Ishikawa (cell line): ENCODE data around the gene ABHD11.

Experiments used
- CEBPB ChIP-seq: IDR thresholded peaks from 2 replicates; pipeline ENCODE4 v1.6.1; 2012
- CREB1 ChIP-seq: IDR thresholded peaks from 2 replicates; pipeline ENCODE4 v1.6.1; 2012; ENCODE audit warnings: low read depth
- EGR1 ChIP-seq: IDR thresholded peaks from 2 replicates; pipeline ENCODE4 v1.6.1; 2012
- EP300 ChIP-seq: IDR thresholded peaks from 2 replicates; pipeline ENCODE4 v1.6.1; 2012; ENCODE audit warnings: borderline replicate concordance
- FOXM1 ChIP-seq: IDR thresholded peaks from 2 replicates; pipeline ENCODE4 v1.6.1; 2012; ENCODE audit warnings: low read depth, borderline replicate concordance
- MAX ChIP-seq: IDR thresholded peaks from 2 replicates; pipeline ENCODE4 v1.6.1; 2012
- NFIC ChIP-seq: IDR thresholded peaks from 2 replicates; pipeline ENCODE4 v1.6.1; 2012
- RAD21 ChIP-seq: IDR thresholded peaks from 2 replicates; pipeline ENCODE4 v1.6.1; 2012; ENCODE audit warnings: low read depth
- REST ChIP-seq: IDR thresholded peaks from 2 replicates; pipeline ENCODE4 v1.6.1; 2012; ENCODE audit warnings: low read depth, mild to moderate bottlenecking
- TAF1 ChIP-seq: IDR thresholded peaks from 2 replicates; pipeline ENCODE4 v1.6.1; 2012; ENCODE audit warnings: low read depth, mild to moderate bottlenecking
- TCF12 ChIP-seq: IDR thresholded peaks from 2 replicates; pipeline ENCODE4 v1.6.1; 2012; ENCODE audit warnings: low read depth
- TEAD4 ChIP-seq: IDR thresholded peaks from 2 replicates; pipeline ENCODE4 v1.6.1; 2012
- YY1 ChIP-seq: IDR thresholded peaks from 2 replicates; pipeline ENCODE4 v1.6.1; 2012; ENCODE audit warnings: low read depth
- ZBTB7A ChIP-seq: IDR thresholded peaks from 2 replicates; pipeline ENCODE4 v1.6.1; 2012; ENCODE audit warnings: low read depth

DNA sequence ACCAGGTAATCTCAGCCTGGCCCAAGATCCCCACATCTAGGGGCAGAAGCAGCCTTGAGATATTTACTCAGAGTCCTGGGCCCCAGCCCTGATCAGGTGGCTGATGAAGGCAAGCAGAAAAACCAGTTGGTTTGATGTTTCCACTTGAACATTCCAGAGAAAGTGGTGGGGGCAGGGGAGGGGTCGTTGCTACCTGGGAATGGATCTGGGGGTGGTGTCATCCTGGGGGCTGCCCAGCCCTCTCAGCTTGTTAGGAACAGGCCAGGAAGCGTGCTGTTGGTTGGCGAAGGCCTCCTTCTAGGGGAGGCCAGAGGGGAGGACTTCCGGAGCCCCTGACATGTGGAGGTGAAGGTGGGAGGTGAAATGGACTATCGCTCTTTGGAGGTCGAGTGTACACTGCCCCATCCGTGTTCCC lies 3.7 kb upstream of the ABHD11 start:
- TF ChIP-seq YY1 (no peak), FOXM1 (peak; percentile 32; the same call in 1 of the 2 replicates), CEBPB (no peak), CREB1 (no peak), EP300 (peak; percentile 63; the same call in 1 of the 2 replicates), RAD21 (no peak), MAX (peak; percentile 10), TCF12 (no peak), EGR1 (no peak), TAF1 (no peak), ZBTB7A (no peak), REST (no peak), TEAD4 (peak; percentile 85), NFIC (peak; percentile 62; the same call in 1 of the 2 replicates)
